C4-2B (cell line): ENCODE measurements around the gene DUSP10.

Source experiments
- CTCF ChIP-seq: fragments of 450-650 bp; conservative IDR thresholded peaks from 2 replicates; pipeline ENCODE4 v1.5.1; 2017; ENCODE audit warnings: mild to moderate bottlenecking
- ZFX ChIP-seq: fragments of 450-650 bp; IDR thresholded peaks from 2 replicates; pipeline ENCODE4 v1.6.1; 2017

GRCh38 chr1:221699577-221699976 lies 42.3 kb downstream of the DUSP10 start:
- TF ChIP-seq CTCF = no peak
- TF ChIP-seq ZFX = no peak
